ENCODE results near the gene DMD.

The DMD gene

GRCh38 chrX:31181377-31182000 is 2029.9 kb downstream of the DMD start:
- no peak for DNase-seq
- intact Hi-C loops (cut with DNase I), result no loop called here

- DNase-seq, result no peak
- intact Hi-C loops (cut with DNase I), result no loop called here
These were observed 2032.1 kb downstream of the DMD start for GRCh38 chrX:31179203-31179602.

DNA sequence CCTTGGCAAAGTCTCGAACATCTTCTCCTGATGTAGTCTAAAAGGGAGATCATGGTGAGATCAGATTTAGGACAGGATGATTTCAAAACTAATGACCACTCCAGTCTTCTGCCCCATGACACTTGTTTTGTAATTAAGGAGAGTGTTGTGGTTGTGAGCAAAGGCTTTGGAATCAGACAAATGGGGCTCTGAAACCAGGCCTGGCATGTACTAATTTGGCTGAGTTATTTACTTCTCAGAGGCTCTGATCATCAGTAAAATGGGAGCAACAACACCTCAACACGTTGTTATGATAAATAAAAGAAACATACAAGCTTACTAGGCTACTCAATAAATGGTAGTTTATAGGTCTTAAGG is 2032.6 kb downstream of the DMD start:
- intact Hi-C loops (cut with DNase I), result no loop called here
- DNase-seq, result no peak

- DNase-seq, result no peak
- intact Hi-C loops (cut with DNase I), result no loop called here
These were observed 2033.1 kb downstream of the DMD start for GRCh38 chrX:31178064-31178768.

DNA sequence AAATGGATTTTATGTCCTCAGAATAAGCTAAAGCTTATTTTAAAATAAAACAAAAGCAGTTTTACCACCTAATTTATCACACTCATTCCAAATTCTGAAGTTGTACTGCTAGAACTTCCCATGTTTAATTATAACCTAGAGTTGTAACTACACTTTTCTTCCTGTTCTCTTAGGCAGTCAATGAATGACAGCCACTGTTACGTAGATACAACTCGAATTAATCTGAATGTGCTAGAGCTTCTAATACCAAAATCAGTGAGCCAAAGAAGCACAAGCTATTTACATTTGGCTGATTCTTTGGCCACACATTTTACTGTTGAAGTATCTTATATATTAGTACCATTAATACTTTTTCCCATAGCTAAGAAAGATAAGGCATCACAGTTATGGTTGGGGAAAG is 2040.6 kb downstream of the DMD start:
- intact Hi-C loops (cut with DNase I), result no loop called here
- DNase-seq, result no peak

DNA sequence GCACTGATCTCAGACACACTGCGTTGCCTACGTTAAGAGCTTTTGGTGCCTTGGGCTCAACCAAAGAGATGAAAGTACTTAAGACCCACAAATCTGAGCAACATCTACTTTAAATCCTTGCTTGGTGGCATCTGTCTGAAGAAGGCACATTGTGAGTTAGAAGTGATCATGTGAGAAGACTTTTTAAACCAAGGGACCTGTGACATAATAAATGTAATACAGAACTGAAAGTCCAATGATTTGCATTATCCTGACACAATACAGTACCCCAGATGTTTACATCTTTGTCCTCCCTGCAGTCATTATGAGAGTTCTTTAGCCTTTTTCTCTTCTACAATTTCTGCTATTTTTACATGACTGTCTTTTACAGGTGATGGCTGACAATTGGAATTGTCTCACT is 2042.8 kb downstream of the DMD start:
- intact Hi-C loops (cut with DNase I), result no loop called here
- no peak for DNase-seq

- DNase-seq, result no peak
- intact Hi-C loops (cut with DNase I), result no loop called here
These were observed 2044.5 kb downstream of the DMD start for GRCh38 chrX:31166832-31167231.

DNA sequence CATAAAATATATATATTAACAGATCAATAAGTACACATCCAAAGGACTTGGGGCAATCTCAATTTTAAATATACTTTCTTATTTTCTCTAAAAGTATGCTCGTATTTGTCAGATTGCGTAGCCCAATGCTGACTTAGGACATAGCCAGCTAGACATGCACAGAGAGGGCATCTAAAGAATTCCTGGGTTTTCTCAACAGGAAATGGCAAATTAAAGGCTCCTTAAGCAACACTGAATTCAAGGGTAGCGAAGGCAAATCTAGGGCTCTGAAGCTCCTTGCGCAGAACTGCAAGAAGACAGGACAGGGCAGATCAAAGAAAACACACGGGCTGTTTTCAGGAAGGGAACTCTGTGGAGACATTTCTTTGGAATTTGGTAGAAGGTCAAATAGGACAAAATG is 2044.9 kb downstream of the DMD start:
- no peak for DNase-seq
- intact Hi-C loops (cut with DNase I), result no loop called here

GRCh38 chrX:31165241-31166035 is 2045.9 kb downstream of the DMD start:
- no peak for DNase-seq
- intact Hi-C loops (cut with DNase I), result no loop called here

GRCh38 chrX:31154946-31155345 is 2056.4 kb downstream of the DMD start:
- intact Hi-C loops (cut with DNase I), result no loop called here
- no peak for DNase-seq

GRCh38 chrX:31153475-31154047 is 2057.8 kb downstream of the DMD start:
- DNase-seq, result no peak
- intact Hi-C loops (cut with DNase I), result no loop called here

DNA sequence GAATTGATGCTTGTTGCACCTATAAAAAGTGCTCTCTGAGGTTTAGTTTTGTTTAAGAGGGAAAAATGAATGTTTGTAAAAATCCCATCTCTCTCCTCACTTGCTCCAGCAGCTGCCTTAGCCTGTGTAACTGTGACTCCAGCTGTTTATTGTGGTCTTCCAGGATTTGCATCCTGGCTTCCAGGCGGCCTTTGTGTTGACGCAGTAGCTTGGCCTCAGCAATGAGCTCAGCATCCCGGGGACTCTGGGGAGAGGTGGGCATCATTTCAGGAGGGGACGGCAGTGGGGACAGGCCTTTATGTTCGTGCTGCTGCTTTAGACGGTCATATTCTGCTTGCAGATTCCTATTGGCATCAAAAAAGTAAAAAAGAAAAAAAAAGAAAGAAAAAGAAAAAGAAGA is 2064.2 kb downstream of the DMD start:
- no peak for DNase-seq
- intact Hi-C loops (cut with DNase I), result no loop called here

GRCh38 chrX:31139961-31140360 is 2071.4 kb downstream of the DMD start:
- DNase-seq, result no peak
- intact Hi-C loops (cut with DNase I), result no loop called here

GRCh38 chrX:31138124-31138523 is 2073.2 kb downstream of the DMD start:
- no peak for DNase-seq
- intact Hi-C loops (cut with DNase I), result no loop called here

GRCh38 chrX:31136144-31136611 is 2075.2 kb downstream of the DMD start:
- intact Hi-C loops (cut with DNase I), result no loop called here
- DNase-seq, result no peak

GRCh38 chrX:31132821-31133241 is 2078.5 kb downstream of the DMD start:
- intact Hi-C loops (cut with DNase I), result no loop called here
- peak in 34 of 42 donors; percentile 1 to 71 (median 31) for DNase-seq

DNA sequence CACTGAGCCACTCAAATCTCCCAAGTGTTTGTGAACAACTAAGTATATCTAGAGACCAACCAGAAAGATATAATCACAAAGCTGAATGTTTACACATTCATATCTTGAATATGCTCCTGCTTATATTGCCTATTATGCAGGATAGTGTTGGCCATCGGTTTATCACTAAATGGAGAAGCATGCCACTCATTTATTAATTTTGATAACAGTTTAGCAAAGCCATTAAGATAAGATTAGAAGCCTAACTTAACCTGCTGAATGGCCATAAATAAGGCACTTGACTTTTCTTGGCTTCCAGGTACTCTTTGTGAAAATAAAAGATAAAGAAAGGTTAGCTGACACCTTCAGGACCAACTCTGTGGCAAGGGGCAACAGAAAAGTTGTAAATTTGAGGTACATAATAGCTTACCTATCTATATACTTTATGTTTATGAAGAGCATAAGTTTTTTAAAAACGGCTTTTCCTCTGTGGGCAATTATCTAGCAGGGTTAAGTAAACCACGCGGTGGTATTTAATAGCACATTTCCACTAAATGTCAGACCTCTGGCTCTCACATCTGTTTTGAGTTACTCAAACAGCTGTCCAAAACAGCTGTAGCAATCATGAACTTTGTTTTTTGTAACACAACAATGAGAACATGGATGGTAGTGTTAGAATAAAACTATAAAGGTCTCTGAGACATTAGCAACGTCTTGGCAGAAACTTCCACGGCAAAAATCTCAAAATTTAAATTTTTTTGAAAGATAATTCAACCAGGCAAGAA is 2080.7 kb downstream of the DMD start:
- intact Hi-C loops (cut with DNase I), result no loop called here
- no peak for DNase-seq

- no peak for DNase-seq
These were observed 2082.5 kb downstream of the DMD start for GRCh38 chrX:31128855-31129254.

DNA sequence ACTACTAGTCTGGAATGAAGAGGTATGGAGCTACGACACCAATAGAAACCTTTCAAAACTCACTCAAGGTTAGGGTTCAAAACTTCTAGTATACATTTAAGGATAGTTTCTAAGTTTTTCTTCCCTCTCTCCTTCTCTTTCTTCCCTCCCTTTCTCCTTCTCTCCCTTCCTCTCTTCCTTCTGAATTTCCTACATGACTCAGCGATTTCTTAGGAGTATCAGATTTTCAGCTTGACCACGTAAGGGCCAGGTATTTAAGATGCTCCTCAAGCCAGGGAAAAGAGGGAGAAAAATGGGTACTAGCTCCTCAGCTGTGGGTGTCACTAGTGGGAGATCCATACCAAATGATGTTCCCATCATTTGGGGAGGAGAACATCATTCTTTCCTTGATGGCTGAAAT is 2083.6 kb downstream of the DMD start:
- intact Hi-C loops (cut with DNase I), result no loop called here

More at GRCh38 chrX:31128855-31129254, 2082.5 kb downstream of the DMD start:
- intact Hi-C loops (cut with DNase I), result no loop called here

More for the DNA sequence above, 2083.6 kb downstream of the DMD start:
- DNase-seq, result no peak

All from head of caudate nucleus (tissue), 42 donors.